DOHH2 (cell line): ENCODE data around the gene GPX4.

Experiments used
- H3F3A ChIP-seq: fragments of 200-600 bp; sonication (generic), shearing (Covaris generic); 2 replicates; pipeline ENCODE4 v1.6.0; 2016; ENCODE audit warnings: antibody characterized with exemption, mild to moderate bottlenecking; ENCODE audit not compliant: control insufficient read depth, insufficient read depth
- H3K27ac ChIP-seq: fragments of 200-600 bp; sonication (generic); 2 replicates; pipeline ENCODE4 v1.5.1; 2014; ENCODE audit warnings: low read depth, mild to moderate bottlenecking, low read length, moderate library complexity
- H3K27me3 ChIP-seq: fragments of 200-600 bp; sonication (generic); 2 replicates; pipeline ENCODE4 v1.6.1; 2014; ENCODE audit warnings: mild to moderate bottlenecking, low read length, mixed read lengths; ENCODE audit not compliant: control insufficient read depth
- H3K36me3 ChIP-seq: fragments of 200-600 bp; sonication (generic); 2 replicates; pipeline ENCODE4 v1.6.1; 2014; ENCODE audit warnings: mild to moderate bottlenecking, low read length, moderate library complexity, mixed read lengths; ENCODE audit not compliant: control insufficient read depth
- H3K4me1 ChIP-seq: fragments of 200-600 bp; sonication (generic); 2 replicates; pipeline ENCODE4 v1.6.1; 2014; ENCODE audit warnings: mild to moderate bottlenecking, low read length, mixed read lengths; ENCODE audit not compliant: control insufficient read depth
- H3K4me2 ChIP-seq: fragments of 200-600 bp; sonication (generic); 2 replicates; pipeline ENCODE4 v1.6.0; 2014; ENCODE audit warnings: mild to moderate bottlenecking, low read length, moderate library complexity
- H3K4me3 ChIP-seq: fragments of 200-600 bp; sonication (generic); 2 replicates; pipeline ENCODE4 v1.5.1; 2014; ENCODE audit warnings: mild to moderate bottlenecking, low read length, mixed read lengths
- H3K79me2 ChIP-seq: fragments of 200-600 bp; sonication (generic); 2 replicates; pipeline ENCODE4 v1.6.1; 2014; ENCODE audit warnings: mild to moderate bottlenecking, low read length, mixed read lengths; ENCODE audit not compliant: control insufficient read depth
- H3K9me2 ChIP-seq: fragments of 200-600 bp; sonication (generic); replicated peaks from 2 replicates; pipeline ENCODE4 v1.6.1; 2014; ENCODE audit warnings: mild to moderate bottlenecking, low read length, mixed read lengths; ENCODE audit not compliant: control insufficient read depth
- H3K9me3 ChIP-seq: fragments of 200-600 bp; sonication (generic); 2 replicates; pipeline ENCODE4 v1.6.1; 2014; ENCODE audit warnings: antibody characterized with exemption, low read length, mixed read lengths; ENCODE audit not compliant: control insufficient read depth, insufficient read depth
- H4K20me1 ChIP-seq: fragments of 200-600 bp; sonication (generic); 2 replicates; pipeline ENCODE4 v1.6.0; 2014; ENCODE audit warnings: low read depth, mild to moderate bottlenecking, antibody characterized with exemption, low read length, moderate library complexity; ENCODE audit not compliant: control insufficient read depth, insufficient read depth
- EZH2phosphoT487 ChIP-seq: fragments of 200-600 bp; sonication (generic); IDR thresholded peaks from 2 replicates; pipeline ENCODE4 v1.6.1; 2017; ENCODE audit warnings: borderline replicate concordance, mild to moderate bottlenecking, antibody characterized with exemption, low read length, moderate library complexity, mixed read lengths
- TF ChIP-seq, protein P1 (sequence below): fragments of 200-600 bp; sonication (generic); IDR thresholded peaks from one replicate; pipeline ENCODE4 v1.5.1; 2014; ENCODE audit warnings: antibody characterized with exemption, mild to moderate bottlenecking, low read depth, low read length; ENCODE audit not compliant: poor library complexity, severe bottlenecking

Gene GPX4

DNA sequence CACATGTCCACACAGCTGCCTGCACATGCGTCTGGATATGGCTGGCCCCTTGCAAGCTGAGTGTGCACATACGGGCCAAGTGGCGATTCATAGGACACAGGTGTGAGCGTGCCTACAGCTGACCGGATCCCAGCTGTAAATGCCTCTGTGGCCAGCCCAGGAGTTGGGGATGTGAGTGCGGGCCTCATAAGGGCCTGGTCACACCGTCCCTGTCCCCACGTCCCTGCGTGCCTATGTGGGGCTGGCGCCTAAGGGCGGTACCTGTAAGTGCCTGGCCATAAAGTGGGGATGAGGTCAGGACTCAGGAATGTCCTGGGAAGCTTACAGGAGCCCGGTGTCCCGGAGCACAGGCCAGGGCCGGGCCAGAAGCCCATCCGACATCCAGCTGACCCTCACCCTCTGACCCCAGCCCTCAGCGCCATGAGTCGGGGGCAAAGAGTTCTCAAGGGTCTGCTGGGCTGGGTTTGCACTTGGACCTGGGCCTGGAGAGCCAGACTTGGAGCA is 38.1 kb upstream of the GPX4 start:
- Histone ChIP-seq H3K9me3 (no peaks in the 10 kb centered on the region), H3K4me3 (no peak overlapping the region), H3K27ac (no peak overlapping the region), H3K9me2 (no peaks in the 10 kb centered on the region), H4K20me1 (no peaks in the 10 kb centered on the region), H3K79me2 (peaks cover 29% of the 10 kb centered on the region), H3K4me2 (peak overlapping the region; percentile 96; the same call in 1 of the 2 replicates), H3K4me1 (peaks cover 48% of the 10 kb centered on the region), H3K27me3 (no peaks in the 10 kb centered on the region), H3F3A (peaks cover 9% of the 10 kb centered on the region; the same call in 1 of the 2 replicates), H3K36me3 (peaks cover 23% of the 10 kb centered on the region)
- TF ChIP-seq EZH2phosphoT487: no peak
- TF ChIP-seq, protein P1, sequence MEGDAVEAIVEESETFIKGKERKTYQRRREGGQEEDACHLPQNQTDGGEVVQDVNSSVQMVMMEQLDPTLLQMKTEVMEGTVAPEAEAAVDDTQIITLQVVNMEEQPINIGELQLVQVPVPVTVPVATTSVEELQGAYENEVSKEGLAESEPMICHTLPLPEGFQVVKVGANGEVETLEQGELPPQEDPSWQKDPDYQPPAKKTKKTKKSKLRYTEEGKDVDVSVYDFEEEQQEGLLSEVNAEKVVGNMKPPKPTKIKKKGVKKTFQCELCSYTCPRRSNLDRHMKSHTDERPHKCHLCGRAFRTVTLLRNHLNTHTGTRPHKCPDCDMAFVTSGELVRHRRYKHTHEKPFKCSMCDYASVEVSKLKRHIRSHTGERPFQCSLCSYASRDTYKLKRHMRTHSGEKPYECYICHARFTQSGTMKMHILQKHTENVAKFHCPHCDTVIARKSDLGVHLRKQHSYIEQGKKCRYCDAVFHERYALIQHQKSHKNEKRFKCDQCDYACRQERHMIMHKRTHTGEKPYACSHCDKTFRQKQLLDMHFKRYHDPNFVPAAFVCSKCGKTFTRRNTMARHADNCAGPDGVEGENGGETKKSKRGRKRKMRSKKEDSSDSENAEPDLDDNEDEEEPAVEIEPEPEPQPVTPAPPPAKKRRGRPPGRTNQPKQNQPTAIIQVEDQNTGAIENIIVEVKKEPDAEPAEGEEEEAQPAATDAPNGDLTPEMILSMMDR: no peak

DNA sequence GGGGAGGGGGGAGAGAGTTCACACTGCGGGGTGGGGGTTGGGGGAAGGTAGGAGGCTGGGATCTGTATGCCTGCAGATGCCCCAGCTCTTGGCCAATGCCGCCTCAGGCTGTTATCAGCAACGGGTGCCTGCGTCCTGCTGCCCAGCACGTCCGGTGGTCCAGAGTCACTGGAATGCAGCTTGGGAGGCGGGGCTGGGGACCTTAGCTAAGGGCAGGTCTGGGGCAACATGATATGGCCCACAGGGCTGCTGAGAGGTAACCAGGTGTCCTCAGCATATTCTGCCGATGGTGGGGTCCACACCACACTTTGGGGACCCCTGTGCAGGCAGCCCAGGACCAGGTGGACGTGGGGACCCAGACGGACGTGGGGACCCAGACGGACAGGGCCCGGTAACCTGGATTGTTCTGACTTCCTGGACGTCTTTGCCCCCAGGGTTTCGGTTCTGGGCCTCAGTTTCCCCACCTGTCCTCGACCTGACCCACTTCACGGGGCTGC is 37.5 kb upstream of the GPX4 start:
- H3K27me3 ChIP-seq: no peaks in the 10 kb centered on the region
- peak overlapping the region; percentile 91 for H3K27ac ChIP-seq
- peaks cover 9% of the 10 kb centered on the region; the same call in 1 of the 2 replicates for H3F3A ChIP-seq
- no peaks in the 10 kb centered on the region for H3K9me3 ChIP-seq
- H4K20me1 ChIP-seq: no peaks in the 10 kb centered on the region
- H3K9me2 ChIP-seq: no peaks in the 10 kb centered on the region
- TF ChIP-seq EZH2phosphoT487: no peak
- TF ChIP-seq, protein P1: no peak
- peak overlapping the region; percentile 96 for H3K4me2 ChIP-seq
- H3K79me2 ChIP-seq: peaks cover 34% of the 10 kb centered on the region
- H3K4me3 ChIP-seq: peak overlapping the region; percentile 88
- peaks cover 48% of the 10 kb centered on the region for H3K4me1 ChIP-seq
- peaks cover 27% of the 10 kb centered on the region for H3K36me3 ChIP-seq

- H3K9me3 ChIP-seq: no peaks in the 10 kb centered on the region
- TF ChIP-seq, protein P1: no peak
- no peak for TF ChIP-seq EZH2phosphoT487
- H3F3A ChIP-seq: peaks cover 9% of the 10 kb centered on the region; the same call in 1 of the 2 replicates
- peak within 1 kb of the TSS; percentile 96 for H3K4me2 ChIP-seq
- H3K9me2 ChIP-seq: no peaks in the 10 kb centered on the region
- H4K20me1 ChIP-seq: no peaks in the 10 kb centered on the region
- peak within 1 kb of the TSS; percentile 91 for H3K27ac ChIP-seq
- peaks cover 38% of the 10 kb centered on the region for H3K79me2 ChIP-seq
- peak within 1 kb of the TSS; percentile 88 for H3K4me3 ChIP-seq
- H3K27me3 ChIP-seq: no peaks in the 10 kb centered on the region
- H3K36me3 ChIP-seq: peaks cover 27% of the 10 kb centered on the region
- peaks cover 48% of the 10 kb centered on the region for H3K4me1 ChIP-seq
Observed at GRCh38 chr19:1066748-1067340, 37.0 kb upstream of the GPX4 start, which contains the start of gene ARHGAP45. Gene ARHGAP45 (plus strand): TSS chr19:1067167. CDS start chr19:1067406, 239 bp downstream.
